GM19023 (cell line): ENCODE data around the gene NTN3.
"Not testable (repeated sequence)": the region's sequence is repeated elsewhere in the genome, so short reads cannot be mapped to it uniquely, and the experiment has no call there.

Experiments used
- ATAC-seq: cut with Tn5 transposase; IDR thresholded peaks from one replicate; pipeline ENCODE4 v1.9.1; 2021; ENCODE audit warnings: mild to moderate bottlenecking, moderate library complexity; ENCODE audit not compliant: unreplicated experiment

The NTN3 gene

GRCh38 chr16:2439598-2439997 is 31.5 kb upstream of the NTN3 start:
- ATAC-seq, result no peak

GRCh38 chr16:2441143-2441804 is 29.8 kb upstream of the NTN3 start:
- ATAC-seq, result not testable (repeated sequence)

GRCh38 chr16:2443555-2443954 is 27.5 kb upstream of the NTN3 start:
- no peak for ATAC-seq

GRCh38 chr16:2447920-2448583 is 23.0 kb upstream of the NTN3 start:
- no peak for ATAC-seq

- no peak for ATAC-seq
Observed at GRCh38 chr16:2449118-2449517, 22.0 kb upstream of the NTN3 start.

GRCh38 chr16:2450535-2450934 is 20.6 kb upstream of the NTN3 start:
- ATAC-seq, result no peak

- ATAC-seq, result no peak
Observed at GRCh38 chr16:2450975-2451381, 20.1 kb upstream of the NTN3 start.

GRCh38 chr16:2451851-2452320 is 19.2 kb upstream of the NTN3 start:
- ATAC-seq, result no peak

GRCh38 chr16:2452650-2453049 is 18.4 kb upstream of the NTN3 start:
- no peak for ATAC-seq

GRCh38 chr16:2455081-2455845 is 15.8 kb upstream of the NTN3 start:
- no peak for ATAC-seq

- ATAC-seq, result no peak
Observed at GRCh38 chr16:2456551-2457153, 14.4 kb upstream of the NTN3 start.

- no peak for ATAC-seq
Observed at GRCh38 chr16:2457267-2457666, 13.8 kb upstream of the NTN3 start.

GRCh38 chr16:2457946-2458345 is 13.2 kb upstream of the NTN3 start:
- no peak for ATAC-seq

- ATAC-seq, result no peak
Observed at GRCh38 chr16:2458887-2459646, 12.0 kb upstream of the NTN3 start.

- peak; percentile 89 for ATAC-seq
Observed at GRCh38 chr16:2459647-2460390, 11.3 kb upstream of the NTN3 start, which contains the start of gene TEDC2. TSS of gene TEDC2 (plus strand) at chr16:2460109. CDS start at chr16:2460145, 36 bp downstream.

GRCh38 chr16:2460391-2460713 is 10.7 kb upstream of the NTN3 start:
- no peak for ATAC-seq

GRCh38 chr16:2460916-2461315 is 10.2 kb upstream of the NTN3 start:
- no peak for ATAC-seq

- ATAC-seq, result no peak
Observed at GRCh38 chr16:2462031-2462866, 8.8 kb upstream of the NTN3 start.

GRCh38 chr16:2464333-2464732 is 6.8 kb upstream of the NTN3 start:
- no peak for ATAC-seq
